Heart left ventricle (tissue), 13 donors: Measurements from ENCODE around the gene DENND4B.
"Not testable (repeated sequence)": the region's sequence is repeated elsewhere in the genome, so short reads cannot be mapped to it uniquely, and the experiment has no call there.

Source experiments
- CTCF ChIP-seq, 12 donors: fragments of 200-600 bp; sonication (generic) in 4 of 12; IDR thresholded peaks; one replicate each; pipeline versions ENCODE4 v1.5.0 to v1.8.0; 2018 to 2022; ENCODE audit warnings: antibody characterized with exemption in 12 of 12, mild to moderate bottlenecking in 5 of 12
- POLR2A ChIP-seq, 2 donors: fragments of 450-650 bp; IDR thresholded peaks; one replicate each; pipeline ENCODE4 v1.6.1; 2017; ENCODE audit warnings: antibody characterized with exemption in 2 of 2, mild to moderate bottlenecking in 2 of 2, moderate library complexity in 2 of 2
- donor health status: ischemic (EF 13 %, LVEDD 7.1; RV severe dilation, severe dysfunction).
- donor health status: DM: no; HTN: yes; CAD: no.
- donor health status: DM: no; HTN: no; CAD: no.
- donor health status: ischemic (EF 25% LVEDD 6.9; RV normal size, moderate dysfunction).
- donor health status: ischemic (EF 25% LVEDD 5.7; RV mildly dilated, moderate dysfunction).
- donor health status: ischemic (EF 35%, LVEDD 5.7; RV mildly dilated, moderate dysfunction).
- donor health status: nonischemic (EF 11% LVEDD 7.7; RV severe dilation, severe dysfunction).
- donor health status: DM: yes; HTN: yes; CAD: no.
- donor health status: PGD.
- donor health status: ischemic (EF 29% LVEDD 5.4; RV normal size, mild dysfunction).
- donor health status: nonischemic (EF 23%, LVEDD 6.1; RV moderate dilation, normal function).

DNA sequence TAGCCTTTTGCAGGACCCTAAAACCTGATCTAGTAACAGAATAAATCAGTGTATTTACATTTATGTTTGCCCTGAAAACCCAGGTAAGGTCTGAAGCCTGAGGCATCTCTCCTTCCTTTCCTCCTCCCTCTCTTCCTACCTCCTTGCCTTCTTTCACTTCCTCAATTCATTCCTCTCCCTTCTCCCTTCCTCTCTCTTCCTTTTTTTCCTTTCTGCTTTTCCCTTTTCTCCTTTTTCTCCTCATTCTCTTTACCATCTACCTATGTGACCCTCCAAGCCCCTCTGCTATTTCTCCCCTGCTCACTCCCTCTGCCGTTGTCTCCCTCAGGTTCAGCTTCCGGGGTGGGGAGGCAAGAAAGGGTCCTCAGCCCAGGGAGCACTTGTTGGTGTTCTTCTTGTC, 35.2 kb upstream of the DENND4B start:
- not testable (repeated sequence) for TF ChIP-seq CTCF, POLR2A (IDR thresholded peaks at IDR 0.05)
